SK-N-SH (cell line): ENCODE data around the gene DHRS13. TPM values are rescaled to one million over a fixed set of nuclear protein-coding genes. Genes with fewer than 3 reads are reported as not detected.

Experiments
- CTCF ChIA-PET: fragments of 300-600, 350-600 bp; formaldehyde crosslinking; extraction: SDS; loops from one replicate; lab custom pipeline; 2021; lab: Yijun Ruan, JAX
- POLR2A ChIA-PET: fragments of 350-600 bp; sonication (Branson Sonifier 250); formaldehyde crosslinking; extraction: SDS; loops from one replicate; lab custom pipeline; 2020; ENCODE audit warnings: antibody characterized with exemption, inconsistent platforms; lab: Yijun Ruan, JAX
- DNase-seq: peaks from one replicate; pipeline ENCODE4 v3.0.0; 2012
- H2AFZ ChIP-seq: fragments of 200-600 bp; sonication (generic); 2 replicates; pipeline ENCODE4 v1.8.1; 2016; ENCODE audit warnings: antibody characterized with exemption, mild to moderate bottlenecking, low read depth
- H3F3A ChIP-seq: fragments of 200-600 bp; sonication (generic); replicated peaks from 2 replicates; pipeline ENCODE3; 2016; ENCODE audit warnings: antibody characterized with exemption, mild to moderate bottlenecking; ENCODE audit not compliant: insufficient read depth
- H3K27ac ChIP-seq, 2 experiments: fragments of 200-500 bp in 1 of 2; fragments of 200-600 bp in 1 of 2; sonication (Bioruptor generic) in 1 of 2; sonication (generic), shearing (Covaris generic) in 1 of 2; 2 replicates each; pipeline versions ENCODE4 v1.5.1 to v1.6.1; 2014 to 2016; ENCODE audit warnings: low read depth in 2 of 2, inconsistent platforms in 1 of 2, low read length in 1 of 2, mild to moderate bottlenecking in 1 of 2, mixed read lengths in 1 of 2
- H3K27me3 ChIP-seq: fragments of 200-600 bp; sonication (generic), shearing (Covaris generic); 2 replicates; pipeline ENCODE4 v1.6.1; 2016; ENCODE audit warnings: mixed run types; ENCODE audit not compliant: insufficient read depth
- H3K36me3 ChIP-seq, 2 experiments: fragments of 200-500 bp in 1 of 2; fragments of 200-600 bp in 1 of 2; sonication (Bioruptor generic) in 1 of 2; sonication (generic) in 1 of 2; replicated peaks in 1 of 2; 2 replicates each; pipeline versions ENCODE3 to v1.5.1; 2014 to 2016; ENCODE audit warnings: low read length in 1 of 2, mild to moderate bottlenecking in 1 of 2; ENCODE audit not compliant: insufficient read depth in 2 of 2, control insufficient read depth in 1 of 2
- H3K4me1 ChIP-seq, 2 experiments: fragments of 200-500 bp in 1 of 2; fragments of 200-600 bp in 1 of 2; sonication (Bioruptor generic) in 1 of 2; sonication (generic), shearing (Covaris generic) in 1 of 2; 2 replicates each; pipeline versions ENCODE4 v1.5.1 to v1.6.1; 2014 to 2016; ENCODE audit warnings: low read depth in 1 of 2, low read length in 1 of 2, mixed run types in 1 of 2; ENCODE audit not compliant: insufficient read depth in 2 of 2, control insufficient read depth in 1 of 2
- H3K4me2 ChIP-seq: fragments of 200-600 bp; sonication (generic), shearing (Covaris generic); 2 replicates; pipeline ENCODE4 v1.6.1; 2017; ENCODE audit warnings: mixed run types
- H3K4me3 ChIP-seq, 2 experiments: fragments of 200-500 bp in 1 of 2; fragments of 200-600 bp in 1 of 2; sonication (Bioruptor generic) in 1 of 2; sonication (generic), shearing (Covaris generic) in 1 of 2; 2 replicates each; pipeline versions ENCODE4 v1.5.1 to v1.8.1; 2014 to 2016; ENCODE audit warnings: low read depth in 2 of 2, inconsistent platforms in 1 of 2, low read length in 1 of 2, mild to moderate bottlenecking in 1 of 2, mixed read lengths in 1 of 2, moderate library complexity in 1 of 2
- H3K79me2 ChIP-seq: fragments of 200-600 bp; sonication (generic); 2 replicates; pipeline ENCODE4 v1.8.1; 2017; ENCODE audit warnings: mild to moderate bottlenecking; ENCODE audit not compliant: insufficient read depth
- H3K9ac ChIP-seq: fragments of 200-600 bp; sonication (generic); 2 replicates; pipeline ENCODE4 v1.6.1; 2017; ENCODE audit warnings: mixed run types
- H3K9me2 ChIP-seq: fragments of 200-600 bp; sonication (generic); 2 replicates; pipeline ENCODE4 v1.6.1; 2017; ENCODE audit warnings: mixed run types
- H3K9me3 ChIP-seq: fragments of 200-600 bp; sonication (generic); 2 replicates; pipeline ENCODE4 v1.6.1; 2017; ENCODE audit warnings: mixed run types, mild to moderate bottlenecking, moderate library complexity
- H4K20me1 ChIP-seq: fragments of 200-600 bp; sonication (generic); 2 replicates; pipeline ENCODE4 v1.6.1; 2017; ENCODE audit warnings: mild to moderate bottlenecking, mixed run types; ENCODE audit not compliant: insufficient read depth
- CHD2 ChIP-seq: fragments of 150-350 bp; IDR thresholded peaks from 2 replicates; pipeline ENCODE4 v1.6.1; 2018; ENCODE audit warnings: low read length; ENCODE audit not compliant: partially characterized antibody
- CTCF ChIP-seq: fragments of 200-600 bp; sonication (generic); IDR thresholded peaks from 2 replicates; pipeline ENCODE4 v1.6.1; 2017; ENCODE audit warnings: antibody characterized with exemption, mild to moderate bottlenecking, moderate library complexity
- ELF1 ChIP-seq: IDR thresholded peaks from 2 replicates; pipeline ENCODE4 v1.4.0; 2012
- EP300 ChIP-seq, 2 experiments: IDR thresholded peaks; 2 replicates each; pipeline versions ENCODE4 v1.4.0 to v1.6.1; 2012; ENCODE audit warnings: borderline replicate concordance in 1 of 2, low read depth in 1 of 2, low read length in 1 of 2
- FOSL2 ChIP-seq: IDR thresholded peaks from 2 replicates; pipeline ENCODE4 v1.4.0; 2012; ENCODE audit warnings: low read depth, mild to moderate bottlenecking, moderate library complexity, borderline replicate concordance
- FOXM1 ChIP-seq: IDR thresholded peaks from 2 replicates; pipeline ENCODE4 v1.4.0; 2012; ENCODE audit warnings: low read depth, mild to moderate bottlenecking
- GABPA ChIP-seq: IDR thresholded peaks from 2 replicates; pipeline ENCODE4 v1.4.0; 2012; ENCODE audit warnings: low read depth, mild to moderate bottlenecking
- MAX ChIP-seq: IDR thresholded peaks from 2 replicates; pipeline ENCODE4 v1.4.0; 2012; ENCODE audit warnings: low read depth
- MEF2A ChIP-seq: IDR thresholded peaks from 2 replicates; pipeline ENCODE4 v1.4.0; 2012; ENCODE audit warnings: low read depth, borderline replicate concordance
- MXI1 ChIP-seq: IDR thresholded peaks from 2 replicates; pipeline ENCODE4 v1.6.1; 2012; ENCODE audit warnings: mild to moderate bottlenecking, low read depth, low read length, improper control_type of control experiment
- PBX3 ChIP-seq: IDR thresholded peaks from 2 replicates; pipeline ENCODE4; 2012
- POLR2AphosphoS5 ChIP-seq: IDR thresholded peaks from 2 replicates; pipeline ENCODE4 v1.6.1; 2012; ENCODE audit warnings: low read depth, low read length
- RAD21 ChIP-seq: IDR thresholded peaks from 2 replicates; pipeline ENCODE4 v1.6.1; 2012; ENCODE audit warnings: mild to moderate bottlenecking, low read length
- REST ChIP-seq: IDR thresholded peaks from 2 replicates; pipeline ENCODE4 v1.6.1; 2012; ENCODE audit warnings: mild to moderate bottlenecking, low read depth, low read length, moderate library complexity
- RXRA ChIP-seq: IDR thresholded peaks from 2 replicates; pipeline ENCODE4 v1.4.0; 2012; ENCODE audit warnings: low read depth, mild to moderate bottlenecking, borderline replicate concordance
- SMC3 ChIP-seq: IDR thresholded peaks from 2 replicates; pipeline ENCODE4 v1.6.1; 2012; ENCODE audit warnings: low read depth, low read length, improper control_type of control experiment
- TAF1 ChIP-seq: IDR thresholded peaks from 2 replicates; pipeline ENCODE4 v1.6.1; 2012; ENCODE audit warnings: low read depth, mild to moderate bottlenecking, low read length, moderate library complexity, borderline replicate concordance
- TEAD4 ChIP-seq: IDR thresholded peaks from 2 replicates; pipeline ENCODE4 v1.4.0; 2012; ENCODE audit warnings: mild to moderate bottlenecking, borderline replicate concordance; ENCODE audit not compliant: insufficient read depth
- USF1 ChIP-seq: IDR thresholded peaks from 2 replicates; pipeline ENCODE4 v1.4.0; 2012; ENCODE audit warnings: low read depth, borderline replicate concordance
- YY1 ChIP-seq: IDR thresholded peaks from 2 replicates; pipeline ENCODE4 v1.4.0; 2012; ENCODE audit warnings: low read depth, mild to moderate bottlenecking
- WGBS: methylation state at CpG from one replicate; pipeline ENCODE4 v1.1.6; 2017; ENCODE audit warnings: low lambda C conversion rate; 5-methylcytosine and 5-hydroxymethylcytosine counted together
- polyA plus RNA-seq, 3 experiments: library from polyadenylated mRNA; depleted of rRNA; stranded (reverse); fragments of >200 nt; gene quantifications; 2 replicates each; pipeline ENCODE4 v1.2.3, GENCODE V29; 2012

The DHRS13 gene
- polyA plus RNA-seq, 1 of the 3 experiments (the other 2 are of a cell fraction), result 7.4 TPM

- TF ChIP-seq FOXM1 (no peak), USF1 (no peak), SMC3 (no peak), CHD2 (no peak), ELF1 (no peak), MEF2A (no peak), TAF1 (no peak), RAD21 (no peak), CTCF (no peak), TEAD4 (no peak), YY1 (no peak)
Observed at GRCh38 chr17:28855336-28855679, 47.6 kb downstream of the DHRS13 start (continued).

GRCh38 chr17:28854457-28855335 lies 48.2 kb downstream of the DHRS13 start, which contains the start of gene ERAL1:
Gene ERAL1, plus strand, starts transcription at chr17:28855016. Its CDS starts 19 bp downstream, at chr17:28855035.
- no peaks in the 10 kb centered on the region for H4K20me1 ChIP-seq
- H3K9ac ChIP-seq, result peak within 1 kb of the TSS; percentile 80
- TF ChIP-seq POLR2AphosphoS5, result peak; percentile 81; the same call in 1 of the 2 replicates
- TF ChIP-seq REST, result 0 out of 2 replicates have a peak, but pooled peaks have one; percentile 12
- TF ChIP-seq PBX3, result peak; percentile 40
- TF ChIP-seq YY1, result peak; percentile 99
- peak; percentile 8; the same call in 1 of the 2 replicates for TF ChIP-seq GABPA
- TF ChIP-seq MXI1, result peak; percentile 85
- TF ChIP-seq FOSL2, result no peak
- TF ChIP-seq RXRA, result no peak
- peak; percentile 88 for TF ChIP-seq TAF1
- TF ChIP-seq MAX, result peak; percentile 85
- TF ChIP-seq EP300 (IDR thresholded peaks at IDR 0.05; ENCODE audit: borderline replicate concordance in 1 of 2, low read depth in 1 of 2, low read length in 1 of 2), result no peak
- peak; percentile 43; the same call in 1 of the 2 replicates for TF ChIP-seq ELF1
- H3K4me2 ChIP-seq, result peak within 1 kb of the TSS; percentile 98
- peak within 1 kb of the TSS; percentile 91 for H2AFZ ChIP-seq
- WGBS, result under 1% methylated on average over 40 of the region's 42 CpGs
- H3K9me2 ChIP-seq, result no peaks in the 10 kb centered on the region
- ChIA-PET CTCF (interaction anchor here (0.9 to 2.0 kb wide), 3 partner anchors 48 to 128 kb away, joined by 3 to 4 read pairs (median 4); partner anchors contain the start of gene DHRS13), POLR2A (no interaction called here)
- DNase-seq, result peak; percentile 88
- peak within 1 kb of the TSS; percentile 76 to 83 for H3K4me3 ChIP-seq
- H3K27ac ChIP-seq, result peak within 1 kb of the TSS; percentile 31 to 84; a peak in 3 of 4 replicates
- H3K36me3 ChIP-seq, result peaks cover 4 to 20% of the 10 kb centered on the region in 2 experiments
- peaks cover 0 to 5% of the 10 kb centered on the region in 2 experiments; a peak in 2 of 4 replicates for H3K4me1 ChIP-seq
- no peaks in the 10 kb centered on the region for H3F3A ChIP-seq
- H3K79me2 ChIP-seq, result peaks cover 14% of the 10 kb centered on the region
- no peaks in the 10 kb centered on the region for H3K9me3 ChIP-seq
- H3K27me3 ChIP-seq, result no peaks in the 10 kb centered on the region
